OCI-LY7 (cell line): Measurements from ENCODE around the gene MIS18A. TPM values are rescaled to one million over a fixed set of nuclear protein-coding genes. Genes with fewer than 3 reads are reported as not detected.

Experiments used
- BruUV-seq: library from RNA; stranded (reverse); fragments of 400-500 nt; replicated peaks from 2 replicates; lab custom pipeline; 2021; lab: Mats Ljungman, UMichigan
- CTCF ChIA-PET: fragments of 300-600 bp; sonication (Branson Sonifier 250); formaldehyde crosslinking; loops from one replicate; lab custom pipeline; 2022; ENCODE audit warnings: antibody characterized with exemption; ENCODE audit not compliant: unreplicated experiment; lab: Charles Lee
- POLR2A ChIA-PET: fragments of 300-600 bp; sonication (Branson Sonifier 250); formaldehyde crosslinking; loops from one replicate; lab custom pipeline; 2022; ENCODE audit warnings: antibody characterized with exemption; lab: Charles Lee
- DNase-seq: peaks from one replicate; pipeline ENCODE4 v3.0.0-alpha.2; 2015; ENCODE audit warnings: low spot score
- H2AFZ ChIP-seq: fragments of 200-600 bp; sonication (generic), shearing (Covaris generic); 2 replicates; pipeline ENCODE4 v1.6.1; 2014; ENCODE audit warnings: mild to moderate bottlenecking, antibody characterized with exemption, low read length, moderate library complexity
- H3K27ac ChIP-seq: fragments of 200-600 bp; sonication (generic); 2 replicates; pipeline ENCODE4 v1.5.1; 2014; ENCODE audit warnings: mixed run types, low read depth, mild to moderate bottlenecking, moderate library complexity, low read length, inconsistent platforms; ENCODE audit not compliant: poor library complexity, severe bottlenecking
- H3K36me3 ChIP-seq: fragments of 200-600 bp; sonication (generic); 2 replicates; pipeline ENCODE4 v1.6.1; 2014; ENCODE audit warnings: mild to moderate bottlenecking, antibody characterized with exemption, low read length, moderate library complexity, mixed read lengths; ENCODE audit not compliant: insufficient read depth
- H3K4me1 ChIP-seq: fragments of 200-600 bp; sonication (generic); 2 replicates; pipeline ENCODE4 v1.5.1; 2014; ENCODE audit warnings: mild to moderate bottlenecking, low read length; ENCODE audit not compliant: insufficient read depth, poor library complexity, severe bottlenecking
- H3K4me2 ChIP-seq: fragments of 200-600 bp; sonication (generic); 2 replicates; pipeline ENCODE4 v1.6.1; 2014; ENCODE audit warnings: mild to moderate bottlenecking, low read length
- H3K4me3 ChIP-seq: fragments of 200-600 bp; sonication (generic); 2 replicates; pipeline ENCODE4 v1.5.1; 2014; ENCODE audit warnings: mild to moderate bottlenecking, low read depth, low read length; ENCODE audit not compliant: poor library complexity, severe bottlenecking
- H3K79me2 ChIP-seq: fragments of 200-600 bp; sonication (generic); 2 replicates; pipeline ENCODE4 v1.6.1; 2016; ENCODE audit warnings: low read depth, mild to moderate bottlenecking, low read length, moderate library complexity, mixed read lengths; ENCODE audit not compliant: insufficient read depth
- H3K9me2 ChIP-seq: fragments of 200-600 bp; sonication (generic); 2 replicates; pipeline ENCODE4 v1.6.1; 2016; ENCODE audit warnings: mild to moderate bottlenecking, low read length, mixed read lengths; ENCODE audit not compliant: insufficient read depth
- H3K9me3 ChIP-seq: fragments of 200-600 bp; sonication (generic); 2 replicates; pipeline ENCODE4 v1.6.1; 2014; ENCODE audit warnings: mild to moderate bottlenecking, mixed run types, low read length, mixed read lengths
- H4K20me1 ChIP-seq: fragments of 200-600 bp; sonication (generic); 2 replicates; pipeline ENCODE4 v1.6.1; 2014; ENCODE audit warnings: mild to moderate bottlenecking, antibody characterized with exemption, low read length, moderate library complexity, mixed read lengths; ENCODE audit not compliant: insufficient read depth
- CTCF ChIP-seq: fragments of 200-600 bp; sonication (generic); conservative IDR thresholded peaks from 2 replicates; pipeline ENCODE4 v1.5.1; 2014; ENCODE audit warnings: mild to moderate bottlenecking, antibody characterized with exemption, low read length, moderate library complexity, mixed read lengths
- EZH2phosphoT487 ChIP-seq: fragments of 200-600 bp; sonication (generic); IDR thresholded peaks from 2 replicates; pipeline ENCODE4 v1.6.1; 2018; ENCODE audit warnings: low read depth, borderline replicate concordance, mild to moderate bottlenecking, mixed run types, antibody characterized with exemption, low read length, moderate library complexity, mixed read lengths
- intact Hi-C: fragments of 100-400 bp; cut with micrococcal nuclease; formaldehyde crosslinking; loops from one replicate; pipeline ENCODE4 v1.10.0; 2022; ENCODE audit not compliant: unreplicated experiment
- total RNA-seq, 2 experiments: library from RNA; depleted of rRNA in 1 of 2; stranded (reverse); fragments of >200 nt in 1 of 2; shearing (Covaris generic) in 1 of 2; gene quantifications; 2 replicates each; pipeline ENCODE4 v1.2.3, GENCODE V29; 2014 to 2022

The MIS18A gene
- total RNA-seq, 2 experiments from 2014 or later = 25.2 to 53.0 TPM

- no peaks in the 10 kb centered on the region for H3K4me1 ChIP-seq
Measured at GRCh38 chr21:32321480-32321879, 42.6 kb upstream of the MIS18A start.

GRCh38 chr21:32320726-32321125 lies 41.9 kb upstream of the MIS18A start:
- peaks cover 99% of the 10 kb centered on the region for H3K36me3 ChIP-seq
- H3K4me2 ChIP-seq = no peak overlapping the region
- ChIA-PET CTCF (no interaction called here), POLR2A (no interaction called here)
- intact Hi-C loops = no loop called here
- DNase-seq = no peak
- H3K9me3 ChIP-seq = no peaks in the 10 kb centered on the region
- no peaks in the 10 kb centered on the region for H3K79me2 ChIP-seq
- no peaks in the 10 kb centered on the region for H3K4me1 ChIP-seq
- no peaks in the 10 kb centered on the region for H4K20me1 ChIP-seq
- no TSS peak for BruUV-seq
- H3K27ac ChIP-seq = no peak overlapping the region
- H3K9me2 ChIP-seq = no peaks in the 10 kb centered on the region
- TF ChIP-seq CTCF = no peak
- TF ChIP-seq EZH2phosphoT487 = no peak
- no peak overlapping the region for H2AFZ ChIP-seq
- H3K4me3 ChIP-seq = no peak overlapping the region

More at GRCh38 chr21:32321480-32321879, 42.6 kb upstream of the MIS18A start:
- BruUV-seq = no TSS peak
- Histone ChIP-seq H2AFZ (no peak overlapping the region), H3K4me3 (no peak overlapping the region), H3K4me2 (no peak overlapping the region), H3K36me3 (peaks cover 99% of the 10 kb centered on the region), H3K27ac (no peak overlapping the region), H3K9me3 (no peaks in the 10 kb centered on the region), H3K79me2 (no peaks in the 10 kb centered on the region), H4K20me1 (no peaks in the 10 kb centered on the region), H3K9me2 (no peaks in the 10 kb centered on the region)
- POLR2A ChIA-PET = no interaction called here
- intact Hi-C loops = no loop called here
- no peak for DNase-seq
- CTCF ChIA-PET = no interaction called here
- no peak for TF ChIP-seq EZH2phosphoT487
- no peak for TF ChIP-seq CTCF

- intact Hi-C loops = no loop called here
- BruUV-seq = no TSS peak
- H3K36me3 ChIP-seq = peaks cover 98% of the 10 kb centered on the region
- H4K20me1 ChIP-seq = no peaks in the 10 kb centered on the region
- no peak overlapping the region for H3K4me3 ChIP-seq
- H2AFZ ChIP-seq = no peak overlapping the region
- DNase-seq = no peak
- no peaks in the 10 kb centered on the region for H3K9me3 ChIP-seq
- no peaks in the 10 kb centered on the region for H3K4me1 ChIP-seq
- no peak for TF ChIP-seq CTCF
- TF ChIP-seq EZH2phosphoT487 = no peak
- ChIA-PET CTCF (no interaction called here), POLR2A (no interaction called here)
- H3K27ac ChIP-seq = no peak overlapping the region
- H3K9me2 ChIP-seq = no peaks in the 10 kb centered on the region
- H3K79me2 ChIP-seq = no peaks in the 10 kb centered on the region
- H3K4me2 ChIP-seq = no peak overlapping the region
Measured at GRCh38 chr21:32320059-32320458, 41.2 kb upstream of the MIS18A start.
